Ishikawa (cell line): ENCODE data around the gene FASN.

Source experiments
- CEBPB ChIP-seq: IDR thresholded peaks from 2 replicates; pipeline ENCODE4 v1.6.1; 2012
- CREB1 ChIP-seq: IDR thresholded peaks from 2 replicates; pipeline ENCODE4 v1.6.1; 2012; ENCODE audit warnings: low read depth
- EGR1 ChIP-seq: IDR thresholded peaks from 2 replicates; pipeline ENCODE4 v1.6.1; 2012
- EP300 ChIP-seq: IDR thresholded peaks from 2 replicates; pipeline ENCODE4 v1.6.1; 2012; ENCODE audit warnings: borderline replicate concordance
- FOXM1 ChIP-seq: IDR thresholded peaks from 2 replicates; pipeline ENCODE4 v1.6.1; 2012; ENCODE audit warnings: low read depth, borderline replicate concordance
- MAX ChIP-seq: IDR thresholded peaks from 2 replicates; pipeline ENCODE4 v1.6.1; 2012
- NFIC ChIP-seq: IDR thresholded peaks from 2 replicates; pipeline ENCODE4 v1.6.1; 2012
- RAD21 ChIP-seq: IDR thresholded peaks from 2 replicates; pipeline ENCODE4 v1.6.1; 2012; ENCODE audit warnings: low read depth
- REST ChIP-seq: IDR thresholded peaks from 2 replicates; pipeline ENCODE4 v1.6.1; 2012; ENCODE audit warnings: low read depth, mild to moderate bottlenecking
- TAF1 ChIP-seq: IDR thresholded peaks from 2 replicates; pipeline ENCODE4 v1.6.1; 2012; ENCODE audit warnings: low read depth, mild to moderate bottlenecking
- TCF12 ChIP-seq: IDR thresholded peaks from 2 replicates; pipeline ENCODE4 v1.6.1; 2012; ENCODE audit warnings: low read depth
- TEAD4 ChIP-seq: IDR thresholded peaks from 2 replicates; pipeline ENCODE4 v1.6.1; 2012
- USF1 ChIP-seq: IDR thresholded peaks from 2 replicates; pipeline ENCODE4 v1.6.1; 2012
- YY1 ChIP-seq: IDR thresholded peaks from 2 replicates; pipeline ENCODE4 v1.6.1; 2012; ENCODE audit warnings: low read depth
- ZBTB7A ChIP-seq: IDR thresholded peaks from 2 replicates; pipeline ENCODE4 v1.6.1; 2012; ENCODE audit warnings: low read depth

FASN gene

GRCh38 chr17:82112181-82112913 lies 14.3 kb upstream of the FASN start:
- TF ChIP-seq ZBTB7A (no peak), TCF12 (no peak), TEAD4 (no peak), YY1 (no peak), EP300 (no peak), FOXM1 (no peak), CREB1 (no peak), RAD21 (no peak), REST (no peak), MAX (no peak), EGR1 (no peak), CEBPB (no peak)

GRCh38 chr17:82110298-82110697 lies 12.3 kb upstream of the FASN start:
- no peak for TF ChIP-seq YY1
- no peak for TF ChIP-seq TAF1
- no peak for TF ChIP-seq TCF12
- no peak for TF ChIP-seq REST
- TF ChIP-seq CREB1 = no peak
- no peak for TF ChIP-seq EGR1
- TF ChIP-seq FOXM1 = no peak
- no peak for TF ChIP-seq USF1
- TF ChIP-seq ZBTB7A = no peak
- TF ChIP-seq MAX = no peak
- TF ChIP-seq RAD21 = no peak
- no peak for TF ChIP-seq NFIC
- no peak for TF ChIP-seq EP300
- no peak for TF ChIP-seq CEBPB
- no peak for TF ChIP-seq TEAD4

GRCh38 chr17:82108961-82109475 lies 11.0 kb upstream of the FASN start:
- TF ChIP-seq TCF12 (no peak), USF1 (no peak), EP300 (no peak), YY1 (no peak), MAX (no peak)

- TF ChIP-seq REST = no peak
- no peak for TF ChIP-seq EP300
- TF ChIP-seq YY1 = no peak
- TF ChIP-seq CREB1 = no peak
- no peak for TF ChIP-seq EGR1
- TF ChIP-seq RAD21 = no peak
- no peak for TF ChIP-seq USF1
- no peak for TF ChIP-seq ZBTB7A
- TF ChIP-seq TEAD4 = no peak
- TF ChIP-seq CEBPB = no peak
- no peak for TF ChIP-seq MAX
- TF ChIP-seq FOXM1 = no peak
Observed at GRCh38 chr17:82108496-82108945, 10.5 kb upstream of the FASN start.
